ENCODE measurements around the gene MIB2. TPM values are rescaled to one million over a fixed set of nuclear protein-coding genes. Genes with fewer than 3 reads are reported as not detected.

Gene MIB2
- total RNA-seq, 3 donors from 2014 or later, result 37.4 to 40.3 (median 37.7) TPM

DNA sequence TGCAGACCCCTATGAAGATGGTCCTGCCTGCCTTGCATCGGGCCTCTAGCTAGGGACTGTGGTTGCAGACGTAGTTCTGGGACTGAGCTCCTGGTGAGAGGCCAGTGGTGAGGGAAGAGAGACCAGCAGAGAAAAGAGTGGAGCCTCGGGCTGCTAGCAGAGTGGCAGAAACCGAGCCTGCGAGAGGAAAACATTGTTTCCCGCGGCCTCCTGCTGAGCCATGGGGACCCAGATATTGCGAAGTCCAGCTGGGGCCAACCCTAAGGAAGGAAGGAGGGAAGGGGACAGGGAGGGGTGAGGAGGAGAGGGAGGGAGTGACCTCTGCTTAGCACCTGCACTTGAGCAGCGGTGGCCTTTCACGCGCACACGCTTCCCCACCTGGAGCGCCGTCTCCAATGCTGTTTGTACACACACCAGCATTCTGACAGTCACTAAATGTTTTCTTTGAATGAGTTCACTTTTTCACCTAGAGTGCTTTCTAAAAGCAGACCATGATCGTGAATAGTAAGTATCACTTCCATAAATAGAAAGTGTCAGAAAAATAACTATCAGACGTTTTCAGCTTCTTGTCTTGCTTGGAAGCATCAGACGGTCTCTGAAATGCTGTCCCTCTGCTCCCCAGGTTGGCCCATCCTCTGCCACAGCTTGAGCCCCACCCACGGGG, 12.9 kb upstream of the MIB2 start:
- H3K36me3 Mint-ChIP-seq (ENCODE audit: insufficient read depth), result no peaks in the 10 kb centered on the region
- ATAC-seq (no peak), DNase-seq (no peak)
- peaks cover 20% of the 10 kb centered on the region for H3K4me1 Mint-ChIP-seq (ENCODE audit: low read depth)
- H3K27me3 Mint-ChIP-seq (ENCODE audit: low read depth), result peaks cover 9% of the 10 kb centered on the region
- H3K4me3 Mint-ChIP-seq, result no peak overlapping the region
- no peaks in the 10 kb centered on the region for H3K9me3 Mint-ChIP-seq

DNA sequence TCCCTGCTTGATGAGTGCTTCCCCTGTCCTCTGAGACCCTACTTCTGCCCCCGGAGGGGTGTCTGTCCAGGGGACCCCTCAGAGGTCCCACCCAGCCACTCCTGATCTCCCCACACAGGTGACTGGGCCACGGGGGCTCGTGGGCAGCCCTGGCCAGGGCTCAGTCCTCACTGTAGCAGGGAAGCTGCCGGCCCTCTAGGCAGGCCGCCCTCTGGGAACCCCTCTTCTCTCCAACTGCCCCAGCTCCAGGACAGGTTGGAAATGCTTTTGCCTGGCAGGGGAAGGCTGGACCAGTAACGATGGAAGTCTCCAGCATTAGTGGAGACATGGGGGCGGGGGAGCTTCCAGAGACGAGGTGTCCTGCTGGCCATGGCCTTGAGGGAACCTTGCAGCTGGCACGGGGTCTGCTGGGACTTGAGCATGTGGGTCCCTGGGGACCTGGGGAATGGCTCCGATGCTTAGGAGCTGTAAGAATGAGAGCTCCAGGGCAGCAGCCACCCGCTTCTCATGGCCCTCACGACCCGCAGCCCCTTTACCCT, 12.3 kb upstream of the MIB2 start:
- Mint-ChIP-seq H3K4me1 (ENCODE audit: low read depth) (peaks cover 21% of the 10 kb centered on the region), H3K27me3 (ENCODE audit: low read depth) (peaks cover 5% of the 10 kb centered on the region)

DNA sequence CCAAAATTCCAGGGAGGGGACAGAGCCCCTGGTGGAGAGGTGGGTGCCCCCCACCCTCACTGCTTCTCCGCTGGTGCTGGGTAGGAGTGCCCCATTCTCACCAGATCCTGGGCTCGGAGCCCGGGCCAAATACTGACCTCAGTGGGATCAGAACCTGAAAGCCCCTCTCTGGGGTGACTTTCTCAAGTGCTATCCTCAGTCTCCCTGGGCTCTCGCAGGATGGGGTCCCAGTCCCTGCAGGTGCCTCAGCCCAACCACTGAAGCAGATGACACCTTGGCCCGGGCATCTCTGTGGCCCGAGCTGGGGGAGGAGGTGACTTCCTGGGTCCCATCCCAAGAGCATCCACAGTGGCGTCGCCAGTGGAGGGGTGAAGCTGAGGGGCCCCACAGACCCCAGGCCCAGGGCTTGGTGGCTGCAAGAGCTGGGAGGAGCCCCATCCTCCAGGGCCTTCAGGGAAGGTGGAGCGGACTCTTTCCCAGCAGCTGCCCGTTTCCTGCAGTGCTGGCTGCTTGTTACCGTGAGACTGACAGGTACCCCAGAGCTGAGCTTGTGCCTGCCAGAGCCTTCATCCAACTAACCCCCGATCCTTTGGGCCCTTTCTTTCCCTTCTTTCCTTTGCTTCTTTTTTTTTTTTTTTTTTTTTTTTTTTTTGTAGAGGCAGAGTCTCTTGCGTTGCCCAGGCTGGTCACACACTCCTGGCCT, 11.5 kb upstream of the MIB2 start:
- DNase-seq, result no peak
- no peaks in the 10 kb centered on the region for H3K9me3 Mint-ChIP-seq
- ATAC-seq, result no peak
- peaks cover 2% of the 10 kb centered on the region for H3K27me3 Mint-ChIP-seq (ENCODE audit: low read depth)
- H3K36me3 Mint-ChIP-seq (ENCODE audit: insufficient read depth), result no peaks in the 10 kb centered on the region
- H3K4me1 Mint-ChIP-seq (ENCODE audit: low read depth), result peaks cover 18% of the 10 kb centered on the region
- no peak overlapping the region for H3K4me3 Mint-ChIP-seq

More for the DNA sequence above, 12.3 kb upstream of the MIB2 start:
- no peak for DNase-seq
- no peaks in the 10 kb centered on the region for H3K36me3 Mint-ChIP-seq (ENCODE audit: insufficient read depth)
- ATAC-seq, result no peak
- no peak overlapping the region for H3K4me3 Mint-ChIP-seq
- no peaks in the 10 kb centered on the region for H3K9me3 Mint-ChIP-seq

DNA sequence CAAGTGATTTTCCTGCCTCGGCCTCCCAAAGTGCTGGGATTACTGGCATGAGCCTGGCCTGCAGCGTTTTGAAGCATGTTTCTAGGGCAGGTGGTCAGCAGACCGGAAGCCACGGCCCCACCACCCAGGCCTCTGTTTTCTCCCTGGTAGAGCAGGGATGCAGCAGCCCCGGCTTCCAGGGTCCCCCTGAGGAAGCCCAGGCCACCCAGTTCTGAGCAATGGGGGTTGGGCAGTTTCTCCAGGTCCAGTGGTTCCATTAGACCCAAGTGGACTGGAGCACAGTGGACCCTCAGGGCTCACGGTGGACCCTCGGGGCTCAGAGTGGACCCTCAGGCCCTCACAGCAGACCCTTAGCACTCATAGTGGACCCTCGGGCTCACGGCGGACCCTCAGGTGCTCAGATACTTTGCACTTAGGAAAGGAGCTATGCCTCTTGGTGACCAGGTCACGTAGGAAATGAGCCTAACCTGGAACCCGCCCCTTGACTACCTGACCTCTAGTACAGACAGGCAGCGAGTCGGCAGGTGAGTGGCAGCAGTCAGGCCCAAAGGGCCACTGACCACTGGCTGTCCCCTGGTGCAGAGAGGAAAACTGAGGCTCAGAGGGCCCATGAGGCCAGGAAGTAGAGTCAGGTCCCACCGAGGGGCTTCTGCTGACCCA, 10.8 kb upstream of the MIB2 start:
- Mint-ChIP-seq H3K4me3 (no peak overlapping the region), H3K27me3 (ENCODE audit: low read depth) (no peaks in the 10 kb centered on the region), H3K36me3 (ENCODE audit: insufficient read depth) (no peaks in the 10 kb centered on the region), H3K9me3 (no peaks in the 10 kb centered on the region), H3K4me1 (ENCODE audit: low read depth) (peaks cover 15% of the 10 kb centered on the region)
- no peak for ATAC-seq
- DNase-seq, result no peak

DNA sequence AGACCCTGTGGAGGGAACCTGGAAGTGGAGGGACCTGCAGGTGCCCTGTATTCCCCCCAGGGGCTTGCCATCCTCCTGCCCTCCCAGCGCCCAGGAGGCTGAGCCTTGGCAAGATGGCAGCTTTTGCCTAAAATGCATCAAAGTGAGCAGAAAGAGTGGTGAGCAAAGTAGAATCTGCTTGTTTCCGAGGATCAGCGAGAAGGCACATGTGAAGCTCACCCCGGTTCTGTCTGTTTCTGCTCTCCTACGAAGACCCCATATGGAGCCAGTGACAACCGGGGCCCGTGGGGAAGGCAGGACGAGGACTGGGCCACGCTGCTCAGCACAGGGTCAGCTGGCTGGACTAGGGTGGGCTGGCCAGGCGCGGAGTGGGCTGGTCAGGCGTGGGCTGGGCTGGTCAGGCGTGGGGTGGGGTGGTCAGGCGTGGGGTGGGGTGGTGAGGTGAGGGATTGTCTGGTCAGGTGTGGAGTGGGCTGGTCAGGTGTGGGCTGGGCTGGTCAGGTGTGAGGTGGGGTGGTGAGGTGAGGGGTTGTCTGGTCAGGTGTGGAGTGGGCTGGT, 10.2 kb upstream of the MIB2 start:
- H3K4me1 Mint-ChIP-seq (ENCODE audit: low read depth), result peaks cover 15% of the 10 kb centered on the region
- no peak overlapping the region for H3K4me3 Mint-ChIP-seq

DNA sequence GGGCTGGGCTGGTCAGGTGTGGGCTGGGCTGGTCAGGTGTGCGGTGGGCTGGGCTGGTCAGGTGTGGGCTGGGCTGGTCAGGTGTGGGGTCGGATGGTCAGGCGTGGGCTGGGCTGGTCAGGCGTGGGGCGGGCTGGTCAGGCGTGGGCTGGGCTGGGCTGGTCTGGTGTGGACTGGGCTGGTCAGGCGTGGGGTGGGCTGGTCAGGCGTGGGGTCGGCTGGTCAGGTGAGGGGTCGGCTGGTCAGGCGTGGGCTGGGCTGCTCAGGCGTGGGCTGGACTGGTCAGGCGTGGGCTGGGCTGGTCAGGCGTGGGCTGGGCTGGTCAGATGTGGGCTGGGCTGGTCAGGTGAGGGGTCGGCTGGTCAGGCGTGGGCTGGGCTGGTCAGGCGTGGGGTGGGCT, 9.6 kb upstream of the MIB2 start:
- DNase-seq (no peak), ATAC-seq (no peak)
- Mint-ChIP-seq H3K4me3 (no peak overlapping the region), H3K27me3 (ENCODE audit: low read depth) (no peaks in the 10 kb centered on the region), H3K4me1 (ENCODE audit: low read depth) (peaks cover 14% of the 10 kb centered on the region), H3K36me3 (ENCODE audit: insufficient read depth) (no peaks in the 10 kb centered on the region), H3K9me3 (no peaks in the 10 kb centered on the region)

More for the DNA sequence above, 10.2 kb upstream of the MIB2 start:
- no peak for DNase-seq
- no peaks in the 10 kb centered on the region for H3K9me3 Mint-ChIP-seq
- H3K27me3 Mint-ChIP-seq (ENCODE audit: low read depth), result no peaks in the 10 kb centered on the region
- no peaks in the 10 kb centered on the region for H3K36me3 Mint-ChIP-seq (ENCODE audit: insufficient read depth)
- no peak for ATAC-seq

DNA sequence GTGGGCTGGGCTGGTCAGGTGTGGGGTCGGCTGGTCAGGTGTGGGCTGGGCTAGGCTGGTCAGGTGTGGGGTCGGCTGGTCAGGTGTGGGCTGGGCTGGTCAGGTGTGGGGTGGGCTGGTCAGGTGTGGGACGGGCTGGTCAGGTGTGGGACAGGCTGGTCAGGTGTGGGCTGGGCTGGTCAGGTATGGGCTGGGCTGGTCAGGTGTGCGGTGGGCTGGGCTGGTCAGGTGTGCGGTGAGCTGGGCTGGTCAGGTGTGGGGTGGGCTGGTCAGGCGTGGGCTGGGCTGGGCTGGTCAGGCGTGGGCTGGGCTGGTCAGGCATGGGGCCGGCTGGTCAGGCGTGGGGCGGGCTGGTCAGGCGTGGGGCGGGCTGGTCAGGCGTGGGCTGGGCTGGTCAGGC, 9.1 kb upstream of the MIB2 start:
- DNase-seq (no peak), ATAC-seq (no peak)
- Mint-ChIP-seq H3K27me3 (ENCODE audit: low read depth) (no peaks in the 10 kb centered on the region), H3K4me1 (ENCODE audit: low read depth) (peaks cover 13% of the 10 kb centered on the region), H3K36me3 (ENCODE audit: insufficient read depth) (no peaks in the 10 kb centered on the region), H3K9me3 (no peaks in the 10 kb centered on the region), H3K4me3 (no peak overlapping the region)

DNA sequence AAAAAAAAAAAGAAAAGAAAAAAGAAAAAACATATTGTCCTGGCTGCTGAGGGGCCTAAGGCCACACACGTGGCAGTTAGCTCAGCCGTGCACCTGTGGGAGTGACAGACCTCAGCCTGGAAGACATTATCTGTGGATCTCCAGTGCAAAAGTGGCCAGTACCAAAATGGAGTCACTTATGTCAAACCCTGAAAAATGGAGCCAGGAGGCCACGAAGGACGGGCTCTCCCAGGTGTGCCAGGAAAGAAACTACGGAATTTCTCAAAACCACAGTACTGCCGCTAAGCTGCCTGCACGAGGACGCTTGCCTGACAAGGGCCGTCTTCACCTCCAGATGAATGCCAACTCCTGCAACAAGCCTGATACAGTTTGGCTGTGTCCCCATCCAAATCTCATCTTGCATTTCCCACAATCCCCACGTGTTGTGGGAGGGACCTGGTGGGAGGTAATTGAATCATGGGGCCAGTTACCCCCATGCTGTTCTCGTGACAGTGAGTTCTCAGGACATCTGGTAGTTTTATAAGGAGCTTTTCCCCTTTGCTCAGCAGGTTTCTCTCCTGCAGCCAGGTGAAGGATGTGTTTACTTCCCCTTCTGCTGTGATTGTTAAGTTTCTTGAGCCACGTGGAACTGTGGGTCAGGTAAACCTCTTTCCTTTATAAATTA, 5.3 kb upstream of the MIB2 start:
- no peaks in the 10 kb centered on the region for H3K36me3 Mint-ChIP-seq (ENCODE audit: insufficient read depth)
- peaks cover 32% of the 10 kb centered on the region for H3K4me1 Mint-ChIP-seq (ENCODE audit: low read depth)
- H3K9me3 Mint-ChIP-seq, result no peaks in the 10 kb centered on the region
- DNase-seq, result no peak
- no peaks in the 10 kb centered on the region for H3K27me3 Mint-ChIP-seq (ENCODE audit: low read depth)
- no peak overlapping the region for H3K4me3 Mint-ChIP-seq
- ATAC-seq, result no peak

DNA sequence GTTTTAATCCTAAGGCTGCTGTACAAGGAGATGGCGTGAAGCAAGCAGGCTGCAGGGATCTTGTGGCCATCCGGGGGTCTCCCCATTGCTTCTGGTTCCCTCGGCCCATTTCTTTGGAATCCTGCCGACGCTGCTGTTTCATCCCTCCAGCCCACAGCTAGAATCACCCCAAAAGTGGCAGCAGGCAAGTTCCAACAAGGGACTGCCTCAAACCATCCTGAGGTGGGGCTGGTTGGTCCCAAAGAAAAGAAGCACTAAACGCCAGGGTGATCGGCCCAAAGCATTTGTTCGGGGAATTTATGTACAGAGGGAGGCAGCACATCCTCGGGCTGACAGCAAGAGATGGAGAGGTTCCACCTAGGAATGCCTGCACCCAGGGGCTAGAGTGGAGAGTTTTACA, 4.5 kb upstream of the MIB2 start:
- H3K36me3 Mint-ChIP-seq (ENCODE audit: insufficient read depth), result no peaks in the 10 kb centered on the region
- H3K9me3 Mint-ChIP-seq, result no peaks in the 10 kb centered on the region
- H3K27me3 Mint-ChIP-seq (ENCODE audit: low read depth), result no peaks in the 10 kb centered on the region
- ATAC-seq (no peak), DNase-seq (no peak)
- H3K4me3 Mint-ChIP-seq, result no peak overlapping the region
- H3K4me1 Mint-ChIP-seq (ENCODE audit: low read depth), result peaks cover 33% of the 10 kb centered on the region

DNA sequence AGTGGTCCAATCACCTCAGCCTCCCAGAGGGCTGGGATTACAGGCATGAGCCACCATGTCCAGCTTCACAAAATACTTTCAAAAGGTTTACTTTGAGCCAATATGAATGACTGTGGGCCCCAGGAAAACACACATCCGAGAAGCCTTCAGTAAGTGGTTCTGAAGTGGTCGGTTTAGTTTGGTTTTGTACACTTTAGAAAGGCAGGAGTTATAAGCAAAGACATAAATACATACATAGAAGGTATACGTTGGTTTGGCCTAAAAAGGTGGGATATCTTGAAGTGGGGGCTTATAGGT, 3.2 kb upstream of the MIB2 start:
- Mint-ChIP-seq H3K36me3 (ENCODE audit: insufficient read depth) (no peaks in the 10 kb centered on the region), H3K4me1 (ENCODE audit: low read depth) (peaks cover 34% of the 10 kb centered on the region), H3K4me3 (no peak overlapping the region), H3K9me3 (no peaks in the 10 kb centered on the region), H3K27me3 (ENCODE audit: low read depth) (no peaks in the 10 kb centered on the region)
- ATAC-seq, result no peak
- no peak for DNase-seq

DNA sequence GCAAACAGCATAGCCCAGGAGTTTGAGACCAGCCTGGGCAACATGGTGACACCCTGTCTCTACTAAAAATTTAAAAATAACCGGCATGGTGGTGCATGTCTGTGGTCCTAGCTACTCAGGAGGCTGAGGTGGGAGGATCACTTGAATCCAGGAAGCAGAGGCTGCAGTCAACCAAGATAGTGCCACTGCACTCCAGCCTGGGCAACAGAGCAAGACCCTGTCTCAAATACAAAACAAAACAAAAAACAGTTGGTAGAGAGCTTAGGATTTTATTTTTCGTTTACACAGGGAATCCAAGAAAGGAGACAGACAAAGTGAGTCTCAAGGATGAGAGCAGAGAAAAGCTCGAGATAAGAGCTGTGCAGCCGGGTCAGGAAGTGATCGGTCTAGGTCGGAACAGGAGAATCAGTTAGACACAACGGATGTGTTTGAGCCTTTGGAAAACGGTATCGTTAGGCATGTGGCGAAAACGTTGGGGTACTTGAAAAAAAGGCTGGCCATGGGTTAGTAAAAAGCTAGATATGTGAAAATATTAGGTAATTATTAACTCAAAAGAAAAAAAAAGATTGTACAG, 1.7 kb upstream of the MIB2 start:
- Mint-ChIP-seq H3K9me3 (no peaks in the 10 kb centered on the region), H3K4me1 (ENCODE audit: low read depth) (peaks cover 33% of the 10 kb centered on the region), H3K4me3 (peak overlapping the region; percentile 93), H3K27me3 (ENCODE audit: low read depth) (no peaks in the 10 kb centered on the region), H3K36me3 (ENCODE audit: insufficient read depth) (peaks cover 3% of the 10 kb centered on the region)
- DNase-seq (no peak), ATAC-seq (no peak)

DNA sequence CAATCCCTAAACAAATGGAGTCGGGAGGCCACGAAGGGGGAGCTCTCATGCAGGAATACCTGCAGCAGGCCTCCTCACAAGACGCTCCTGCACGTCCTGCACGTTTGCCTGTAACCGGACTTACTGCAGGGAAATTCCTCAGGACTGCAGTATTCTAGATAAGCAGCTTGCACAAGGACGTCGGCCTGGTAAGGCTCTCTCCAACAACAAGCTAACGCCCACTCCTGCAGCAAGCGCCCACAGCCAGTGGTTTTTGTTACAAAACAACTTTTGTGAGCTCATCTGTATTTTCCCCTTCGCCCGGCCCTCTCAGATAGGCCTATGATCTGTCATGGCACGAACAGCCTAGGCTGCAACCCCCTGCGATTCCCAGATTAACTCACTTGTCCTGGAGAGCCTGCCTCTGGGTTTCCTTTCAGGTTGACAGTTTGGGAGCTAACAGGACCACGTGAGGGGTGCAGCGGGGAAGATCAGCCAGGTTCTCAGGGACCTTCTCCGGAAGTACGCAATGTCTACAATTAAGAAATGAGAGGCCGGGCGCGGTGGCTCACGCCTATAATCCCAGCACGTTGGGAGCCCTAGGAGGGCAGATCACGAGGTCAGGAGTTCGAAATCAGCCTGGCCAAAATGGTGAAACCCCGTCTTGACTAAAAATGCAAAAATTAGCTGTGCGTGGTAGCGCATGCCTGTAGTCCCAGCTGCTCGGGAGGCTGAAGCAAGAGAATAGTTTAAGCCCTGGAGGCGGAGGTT, 921 bp upstream of the MIB2 start:
- Mint-ChIP-seq H3K4me3 (peak overlapping the region; percentile 93), H3K4me1 (ENCODE audit: low read depth) (peaks cover 33% of the 10 kb centered on the region), H3K9me3 (no peaks in the 10 kb centered on the region), H3K27me3 (ENCODE audit: low read depth) (no peaks in the 10 kb centered on the region), H3K36me3 (ENCODE audit: insufficient read depth) (peaks cover 3% of the 10 kb centered on the region)
- DNase-seq (peak; percentile 59), ATAC-seq (peak; percentile 9 to 18)

DNA sequence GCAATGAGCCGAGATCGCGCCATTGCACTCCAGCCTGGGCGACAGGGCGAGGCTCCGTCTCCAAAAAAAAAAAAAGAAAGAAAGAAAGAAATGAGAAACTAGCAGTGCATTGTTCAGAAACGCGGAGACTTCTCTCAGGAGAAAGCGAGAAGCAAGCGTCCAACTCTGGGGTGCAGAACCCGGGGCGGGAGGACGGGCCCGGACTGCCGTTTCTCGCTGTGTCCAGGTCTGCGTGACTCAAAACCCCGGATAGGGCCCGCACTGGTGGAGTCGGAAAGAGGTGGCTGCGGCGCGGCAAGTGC, 395 bp upstream of the MIB2 start:
- ATAC-seq, result no peak

More for the DNA sequence above, 395 bp upstream of the MIB2 start:
- Mint-ChIP-seq H3K4me1 (ENCODE audit: low read depth) (peaks cover 33% of the 10 kb centered on the region), H3K36me3 (ENCODE audit: insufficient read depth) (peaks cover 3% of the 10 kb centered on the region), H3K4me3 (peak overlapping the region; percentile 93), H3K27me3 (ENCODE audit: low read depth) (no peaks in the 10 kb centered on the region), H3K9me3 (no peaks in the 10 kb centered on the region)
- DNase-seq, result no peak
